Heart left ventricle (tissue), 16 donors: ENCODE data around the gene KRT81. TPM values are rescaled to one million over a fixed set of nuclear protein-coding genes. Genes with fewer than 3 reads are reported as not detected.
A peak's percentile ranks its signal among the peaks of the same experiment; 100 is the strongest.

Experiments used
- ATAC-seq, 4 donors: fragments of 200-7000 bp; cut with Tn5 transposase; one replicate each; pipeline ENCODE4 v1.9.1; 2020 to 2022; ENCODE audit warnings: moderate library complexity in 4 of 4, mild to moderate bottlenecking in 3 of 4, moderate number of reproducible peaks in 1 of 4
- DNase-seq, 5 donors: peaks; one replicate each; pipeline ENCODE4 v3.0.0-alpha.2; 2020
- H3K27ac ChIP-seq, 12 donors: fragments of 200-600 bp; sonication (generic) in 4 of 12; one replicate each; pipeline versions ENCODE4 v1.5.0 to v1.8.0; 2016 to 2022; ENCODE audit warnings: mild to moderate bottlenecking in 2 of 12
- H3K27me3 ChIP-seq, 9 donors: fragments of 200-600 bp; sonication (generic) in 2 of 9; one replicate each; pipeline versions ENCODE4 v1.5.1 to v1.8.0; 2016 to 2022; ENCODE audit warnings: mild to moderate bottlenecking in 3 of 9
- H3K36me3 ChIP-seq, 9 donors: fragments of 200-600 bp; sonication (generic) in 2 of 9; one replicate each; pipeline versions ENCODE4 v1.5.0 to v1.8.0; 2018 to 2022; ENCODE audit warnings: mild to moderate bottlenecking in 2 of 9
- H3K4me1 ChIP-seq, 12 donors: fragments of 200-600 bp; sonication (generic) in 4 of 12; one replicate each; pipeline versions ENCODE4 v1.5.0 to v1.8.0; 2016 to 2022; ENCODE audit warnings: mild to moderate bottlenecking in 3 of 12
- H3K4me3 ChIP-seq, 12 donors: fragments of 200-600 bp; sonication (generic) in 4 of 12; one replicate each; pipeline versions ENCODE4 v1.5.0 to v1.8.0; 2017 to 2022; ENCODE audit warnings: mild to moderate bottlenecking in 9 of 12, moderate library complexity in 4 of 12
- H3K9me3 ChIP-seq, 12 donors: fragments of 200-600 bp; sonication (generic) in 4 of 12; one replicate each; pipeline versions ENCODE4 v1.5.0 to v1.8.0; 2016 to 2022; ENCODE audit warnings: mild to moderate bottlenecking in 1 of 12
- POLR2A ChIP-seq, 2 donors: fragments of 450-650 bp; IDR thresholded peaks; one replicate each; pipeline ENCODE4 v1.6.1; 2017; ENCODE audit warnings: antibody characterized with exemption in 2 of 2, mild to moderate bottlenecking in 2 of 2, moderate library complexity in 2 of 2
- WGBS, 4 donors: extraction: QIAGEN DNeasy Blood & Tissue Kit in 2 of 4; methylation state at CpG; one replicate each; pipeline versions ENCODE4 v1.1.5 to v1.1.7; 2013 to 2018; 5-methylcytosine and 5-hydroxymethylcytosine counted together
- intact Hi-C, 10 donors: fragments of 100-400 bp; cut with DNase I; formaldehyde crosslinking; loops; one replicate each; pipeline versions ENCODE4 v1.11.1 to v1.14.2; 2022
- polyA plus RNA-seq, 2 donors: library from polyadenylated mRNA; stranded (reverse); fragments of 200-250 nt; gene quantifications; one replicate each; pipeline ENCODE4 v1.2.3, GENCODE V29; 2013
- total RNA-seq, 9 donors: library from RNA; depleted of rRNA in 2 of 9; stranded (reverse); fragments of >200 nt in 2 of 9; fragmentation: NEBNext Ultra II Directional in 3 of 9; extraction: Animal tissue kit (Norgen Biotek cat#: 25700) in 3 of 9; gene quantifications; one replicate each; pipeline versions ENCODE4 v1.1.0 to v1.2.4, GENCODE V29; 2016 to 2023
- TF ChIP-seq, protein P1 (sequence below), 12 donors: fragments of 200-600 bp; sonication (generic) in 4 of 12; IDR thresholded peaks; one replicate each; pipeline versions ENCODE4 v1.5.0 to v1.8.0; 2018 to 2022; ENCODE audit warnings: antibody characterized with exemption in 12 of 12, mild to moderate bottlenecking in 5 of 12
- donor health status: ischemic (EF 13 %, LVEDD 7.1; RV severe dilation, severe dysfunction).
- donor health status: healthy with polysubstance abuse.
- donor health status: DM: no; HTN: yes; CAD: no.
- donor health status: DM: no; HTN: no; CAD: no.
- donor health status: ischemic (EF 25% LVEDD 6.9; RV normal size, moderate dysfunction).
- donor health status: ischemic (EF 25% LVEDD 5.7; RV mildly dilated, moderate dysfunction).
- donor health status: healthy.
- donor health status: DM: yes; HTN: yes; CAD: no.
- donor health status: ischemic (EF 35%, LVEDD 5.7; RV mildly dilated, moderate dysfunction).
- donor health status: nonischemic (EF 11% LVEDD 7.7; RV severe dilation, severe dysfunction).
- donor health status: DM: yes; HTN: yes; CAD: no.
- donor health status: PGD.
- donor health status: ischemic (EF 29% LVEDD 5.4; RV normal size, mild dysfunction).
- donor health status: nonischemic (EF 23%, LVEDD 6.1; RV moderate dilation, normal function).

Gene KRT81
- total and polyA plus RNA-seq, 11 donors, result not detected

DNA sequence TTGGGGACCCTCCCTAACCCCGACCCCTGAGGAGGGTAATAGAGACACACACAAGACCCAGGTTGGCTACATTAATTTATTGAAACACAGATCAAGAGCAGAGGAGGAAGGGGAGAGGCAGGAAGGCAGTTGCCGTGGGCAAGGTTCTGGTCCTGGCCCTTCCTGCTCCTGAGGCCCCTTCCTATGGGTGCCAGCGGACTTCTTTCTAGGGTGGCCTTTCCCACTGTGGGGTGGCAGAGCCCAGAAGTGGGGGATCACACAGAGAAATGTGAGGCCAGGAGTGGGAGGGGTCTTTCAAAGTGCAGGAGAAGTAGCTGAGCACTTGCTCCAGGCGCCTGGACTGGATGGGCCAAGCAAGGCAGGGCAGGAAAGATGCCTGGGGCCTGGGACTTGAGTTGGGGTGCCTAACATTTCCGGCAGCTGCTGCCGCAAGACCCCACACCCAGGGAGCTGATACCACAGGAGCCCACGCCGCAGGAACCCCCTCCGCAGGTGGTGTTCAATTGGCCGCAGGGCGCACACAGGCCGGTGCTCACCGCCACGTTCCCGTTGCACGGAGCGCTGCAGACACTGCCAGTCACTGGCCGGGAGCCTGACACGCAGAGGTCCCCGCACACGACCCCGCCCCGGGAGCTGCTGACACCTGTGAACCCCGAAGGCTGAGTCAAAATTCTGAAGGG is 5.3 kb downstream of the KRT81 start:
- Histone ChIP-seq H3K4me3 (no peak overlapping the region), H3K27me3 (peaks cover 0 to 4% (median 0%) of the 10 kb centered on the region in 9 donors), H3K36me3 (no peaks in the 10 kb centered on the region), H3K4me1 (peaks cover 0 to 7% (median 0%) of the 10 kb centered on the region in 12 donors), H3K9me3 (no peaks in the 10 kb centered on the region), H3K27ac (no peak overlapping the region)
- 72 to 87% (median 86%) methylated on average over 6 to 24 of the region's 24 CpGs for WGBS, 4 donors
- TF ChIP-seq, protein P1, sequence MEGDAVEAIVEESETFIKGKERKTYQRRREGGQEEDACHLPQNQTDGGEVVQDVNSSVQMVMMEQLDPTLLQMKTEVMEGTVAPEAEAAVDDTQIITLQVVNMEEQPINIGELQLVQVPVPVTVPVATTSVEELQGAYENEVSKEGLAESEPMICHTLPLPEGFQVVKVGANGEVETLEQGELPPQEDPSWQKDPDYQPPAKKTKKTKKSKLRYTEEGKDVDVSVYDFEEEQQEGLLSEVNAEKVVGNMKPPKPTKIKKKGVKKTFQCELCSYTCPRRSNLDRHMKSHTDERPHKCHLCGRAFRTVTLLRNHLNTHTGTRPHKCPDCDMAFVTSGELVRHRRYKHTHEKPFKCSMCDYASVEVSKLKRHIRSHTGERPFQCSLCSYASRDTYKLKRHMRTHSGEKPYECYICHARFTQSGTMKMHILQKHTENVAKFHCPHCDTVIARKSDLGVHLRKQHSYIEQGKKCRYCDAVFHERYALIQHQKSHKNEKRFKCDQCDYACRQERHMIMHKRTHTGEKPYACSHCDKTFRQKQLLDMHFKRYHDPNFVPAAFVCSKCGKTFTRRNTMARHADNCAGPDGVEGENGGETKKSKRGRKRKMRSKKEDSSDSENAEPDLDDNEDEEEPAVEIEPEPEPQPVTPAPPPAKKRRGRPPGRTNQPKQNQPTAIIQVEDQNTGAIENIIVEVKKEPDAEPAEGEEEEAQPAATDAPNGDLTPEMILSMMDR (IDR thresholded peaks at IDR 0.05), result no peak
- TF ChIP-seq POLR2A (IDR thresholded peaks at IDR 0.05), result no peak
- ATAC-seq (no peak), DNase-seq (no peak)
- intact Hi-C loops, result no loop called here

GRCh38 chr12:52285172-52285745 is 6.1 kb downstream of the KRT81 start:
- no peaks in the 10 kb centered on the region for H3K36me3 ChIP-seq
- no peak overlapping the region for H3K4me3 ChIP-seq
- peaks cover 0 to 14% (median 6%) of the 10 kb centered on the region in 12 donors for H3K4me1 ChIP-seq
- TF ChIP-seq, protein P1 (IDR thresholded peaks at IDR 0.05), result no peak
- no peak for TF ChIP-seq POLR2A (IDR thresholded peaks at IDR 0.05)
- no peak for ATAC-seq
- no peak overlapping the region for H3K27ac ChIP-seq
- intact Hi-C loops, result no loop called here
- peaks cover 0 to 4% (median 0%) of the 10 kb centered on the region in 9 donors for H3K27me3 ChIP-seq
- H3K9me3 ChIP-seq, result no peaks in the 10 kb centered on the region
- WGBS, 4 donors, result 91 to 94% (median 94%) methylated on average over 2 of the region's 2 CpGs
- DNase-seq, result no peak

DNA sequence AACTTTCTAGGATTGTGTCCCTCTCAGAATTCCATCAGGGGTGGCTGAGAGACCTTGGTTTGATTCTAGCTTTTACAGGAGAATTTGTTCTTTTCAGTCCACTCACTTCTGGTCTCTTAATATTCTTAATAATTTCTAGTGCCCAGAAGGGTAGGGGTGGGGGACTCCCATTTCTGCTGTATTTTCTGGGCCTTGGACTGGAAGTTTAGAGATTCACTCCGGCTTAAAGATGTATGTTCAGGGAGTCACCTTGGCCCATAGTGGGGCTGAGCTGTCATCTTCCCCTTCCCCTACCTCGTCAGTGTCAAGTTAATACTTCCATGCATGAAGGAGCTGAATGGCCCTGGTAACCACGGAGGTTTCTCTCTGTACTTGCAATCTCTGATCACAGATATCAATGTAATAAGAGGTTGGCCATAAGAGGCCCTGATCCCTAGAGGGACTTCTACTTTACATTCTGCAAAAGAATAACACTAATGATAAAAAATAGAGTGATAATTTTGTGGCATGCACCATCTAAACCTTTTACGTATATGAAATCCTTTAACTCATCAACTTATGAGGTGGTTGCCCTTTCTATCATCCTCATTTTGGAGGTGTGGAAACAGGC is 6.7 kb downstream of the KRT81 start:
- WGBS, 4 donors, result 68 to 85% (median 76%) methylated on average over 4 of the region's 4 CpGs
- H3K27me3 ChIP-seq, result peaks cover 0 to 4% (median 0%) of the 10 kb centered on the region in 9 donors
- no peak for TF ChIP-seq POLR2A (IDR thresholded peaks at IDR 0.05)

DNA sequence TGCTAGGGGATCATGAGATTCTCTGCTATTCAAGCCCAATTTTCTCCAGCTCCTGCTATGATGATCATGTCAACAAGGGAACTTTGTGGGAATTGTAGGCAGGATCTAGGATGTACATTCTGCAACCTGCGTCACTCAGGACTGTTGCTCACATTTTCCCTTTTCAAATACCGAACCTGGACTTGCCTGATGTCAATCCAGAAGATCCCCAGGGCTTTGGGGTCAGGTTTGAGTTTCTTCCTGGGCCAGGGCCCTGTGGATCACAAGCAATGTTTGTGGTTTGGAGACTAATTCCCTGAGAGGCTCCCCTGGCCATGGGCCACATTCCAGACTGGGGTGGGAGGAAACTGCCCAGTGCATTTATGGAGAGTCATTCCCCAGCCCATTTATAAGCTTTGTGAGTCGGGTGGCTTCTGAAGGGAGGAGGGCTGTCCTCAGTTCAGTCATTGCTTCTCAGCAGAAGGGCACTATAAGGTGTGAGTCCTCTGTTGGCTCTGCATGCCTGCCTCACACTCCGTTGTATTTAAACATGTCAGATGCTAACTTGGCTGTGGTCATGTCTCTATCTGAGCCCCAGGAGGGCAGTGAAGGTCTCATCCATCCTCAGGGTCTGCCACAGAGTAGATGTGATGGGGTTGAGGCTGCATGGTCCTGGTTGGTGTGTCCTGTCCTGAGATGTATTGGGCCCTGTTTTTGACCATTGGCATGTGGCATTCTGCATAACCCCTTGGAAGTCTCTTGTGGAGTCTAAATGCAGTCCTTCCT is 10.4 kb downstream of the KRT81 start:
- 45 to 70% (median 50%) methylated on average over 3 to 4 of the region's 4 CpGs for WGBS, 4 donors
- H3K27ac ChIP-seq, result peak overlapping the region in 7 of 12 donors; percentile 40 to 79 (median 65)
- DNase-seq, result peak in 4 of 5 donors; percentile 49 to 67 (median 60)

More for the DNA sequence above, 6.7 kb downstream of the KRT81 start:
- H3K4me1 ChIP-seq, result peaks cover 0 to 19% (median 7%) of the 10 kb centered on the region in 12 donors
- DNase-seq (no peak), ATAC-seq (no peak)
- H3K4me3 ChIP-seq, result no peak overlapping the region
- no peaks in the 10 kb centered on the region for H3K36me3 ChIP-seq
- H3K9me3 ChIP-seq, result no peaks in the 10 kb centered on the region
- intact Hi-C loops, result loop anchor here in 1 of 10 donors (5.0 kb wide), 1 partner anchor 117 kb away; no protein-coding TSS in a partner anchor
- no peak overlapping the region for H3K27ac ChIP-seq

More for the DNA sequence above, 10.4 kb downstream of the KRT81 start:
- Histone ChIP-seq H3K36me3 (no peaks in the 10 kb centered on the region), H3K27me3 (peaks cover 0 to 14% (median 3%) of the 10 kb centered on the region in 9 donors), H3K4me3 (no peak overlapping the region), H3K9me3 (no peaks in the 10 kb centered on the region), H3K4me1 (peaks cover 0 to 29% (median 11%) of the 10 kb centered on the region in 12 donors)
- ATAC-seq, result peak in 2 of 4 donors; percentile 41 to 53
- intact Hi-C loops, result loop anchor here in 1 of 10 donors (5.0 kb wide), 1 partner anchor 114 kb away; no protein-coding TSS in a partner anchor
- TF ChIP-seq, protein P1 (IDR thresholded peaks at IDR 0.05), result no peak
- no peak for TF ChIP-seq POLR2A (IDR thresholded peaks at IDR 0.05)
